Measurements from ENCODE around the gene SERF2.

GRCh38 chr15:43808435-43808950 is 16.4 kb downstream of the SERF2 start:
- TF ChIP-seq CTCF (IDR thresholded peaks at IDR 0.05 in 4 of 5, conservative IDR thresholded peaks at IDR 0.05 in 1 of 5): no peak
- TF ChIP-seq POLR2A (IDR thresholded peaks at IDR 0.05): no peak
